ENCODE measurements around the gene WAPL. TPM values are rescaled to one million over a fixed set of nuclear protein-coding genes. Genes with fewer than 3 reads are reported as not detected.

The WAPL gene
- polyA plus RNA-seq, 3 donors, result 17.8 to 26.5 (median 18.3) TPM

GRCh38 chr10:86411852-86412560 is 109.6 kb downstream of the WAPL start:
- Mint-ChIP-seq H3K27ac (no peak overlapping the region), H3K9me3 (peaks cover 0 to 7% (median 5%) of the 10 kb centered on the region in 7 donors), H3K4me3 (no peak overlapping the region), H3K27me3 (ENCODE audit: low read depth in 3 of 3) (peaks cover 0 to 6% (median 3%) of the 10 kb centered on the region in 3 donors), H3K4me1 (peaks cover 29% of the 10 kb centered on the region), H3K36me3 (no peaks in the 10 kb centered on the region)
- no peak overlapping the region for H3K4me3 ChIP-seq (replicated peaks in 1 of 3; ENCODE audit: low read depth in 2 of 3, low read length in 3 of 3)
- intact Hi-C loops (cut with micrococcal nuclease), result no loop called here
- H4K20me1 ChIP-seq (ENCODE audit: insufficient read depth, low read length), result no peaks in the 10 kb centered on the region
- H3K4me1 ChIP-seq (ENCODE audit: control insufficient read depth in 1 of 2, insufficient read depth in 2 of 2, low read length in 2 of 2), result peaks cover 17 to 21% of the 10 kb centered on the region in 2 donors
- H3K4me2 ChIP-seq (replicated peaks; ENCODE audit: extremely low read depth, low read length, poor library complexity, severe bottlenecking), result peak overlapping the region; percentile 10
- H3K79me2 ChIP-seq (ENCODE audit: insufficient read depth, low read length), result no peaks in the 10 kb centered on the region
- no peaks in the 10 kb centered on the region for H3K9me3 ChIP-seq (replicated peaks in 1 of 2; ENCODE audit: control insufficient read depth in 1 of 2, insufficient read depth in 1 of 2, low read length in 2 of 2)
- TF ChIP-seq CTCF (IDR thresholded peaks at IDR 0.05), result no peak
- 51% methylated on average over 4 of the region's 6 CpGs for WGBS (ENCODE audit: insufficient coverage)
- H2AFZ ChIP-seq (ENCODE audit: insufficient read depth, low read depth, low read length, poor library complexity, severe bottlenecking), result peak overlapping the region; percentile 41
- no peak for DNase-seq
- H3K9ac ChIP-seq (ENCODE audit: insufficient read depth, low read length, poor library complexity, severe bottlenecking), result no peak overlapping the region
- no peak overlapping the region for H3K27ac ChIP-seq (ENCODE audit: low read depth in 1 of 2, low read length in 2 of 2)
- H3K36me3 ChIP-seq (replicated peaks in 1 of 2; ENCODE audit: control insufficient read depth in 1 of 2, insufficient read depth in 2 of 2, low read length in 2 of 2), result no peaks in the 10 kb centered on the region
- no peaks in the 10 kb centered on the region for H3K27me3 ChIP-seq (ENCODE audit: control insufficient read depth in 2 of 2, insufficient read depth in 2 of 2, low read length in 2 of 2)

- Mint-ChIP-seq H3K27me3 (ENCODE audit: low read depth in 3 of 3) (peaks cover 0 to 6% (median 3%) of the 10 kb centered on the region in 3 donors), H3K36me3 (no peaks in the 10 kb centered on the region), H3K27ac (no peak overlapping the region), H3K4me1 (peaks cover 29% of the 10 kb centered on the region), H3K4me3 (peak overlapping the region; percentile 60 to 68), H3K9me3 (peaks cover 0 to 7% (median 5%) of the 10 kb centered on the region in 7 donors)
- H3K79me2 ChIP-seq (ENCODE audit: insufficient read depth, low read length), result no peaks in the 10 kb centered on the region
- H3K9me3 ChIP-seq (replicated peaks in 1 of 2; ENCODE audit: control insufficient read depth in 1 of 2, insufficient read depth in 1 of 2, low read length in 2 of 2), result no peaks in the 10 kb centered on the region
- TF ChIP-seq CTCF (IDR thresholded peaks at IDR 0.05), result no peak
- H3K9ac ChIP-seq (ENCODE audit: insufficient read depth, low read length, poor library complexity, severe bottlenecking), result no peak overlapping the region
- no peak overlapping the region for H3K4me3 ChIP-seq (replicated peaks in 1 of 3; ENCODE audit: low read depth in 2 of 3, low read length in 3 of 3)
- H3K4me1 ChIP-seq (ENCODE audit: control insufficient read depth in 1 of 2, insufficient read depth in 2 of 2, low read length in 2 of 2), result peaks cover 17 to 21% of the 10 kb centered on the region in 2 donors
- peak overlapping the region; percentile 10 for H3K4me2 ChIP-seq (replicated peaks; ENCODE audit: extremely low read depth, low read length, poor library complexity, severe bottlenecking)
- peak overlapping the region; percentile 41 for H2AFZ ChIP-seq (ENCODE audit: insufficient read depth, low read depth, low read length, poor library complexity, severe bottlenecking)
- intact Hi-C loops (cut with micrococcal nuclease), result no loop called here
- H3K27ac ChIP-seq (ENCODE audit: low read depth in 1 of 2, low read length in 2 of 2), result no peak overlapping the region
- no peaks in the 10 kb centered on the region for H4K20me1 ChIP-seq (ENCODE audit: insufficient read depth, low read length)
- no peak for DNase-seq
- H3K27me3 ChIP-seq (ENCODE audit: control insufficient read depth in 2 of 2, insufficient read depth in 2 of 2, low read length in 2 of 2), result no peaks in the 10 kb centered on the region
- 0% methylated on average over 5 of the region's 7 CpGs for WGBS (ENCODE audit: insufficient coverage)
- no peaks in the 10 kb centered on the region for H3K36me3 ChIP-seq (replicated peaks in 1 of 2; ENCODE audit: control insufficient read depth in 1 of 2, insufficient read depth in 2 of 2, low read length in 2 of 2)
Observed at GRCh38 chr10:86411281-86411841, 110.2 kb downstream of the WAPL start.

Measured in CD14-positive monocyte (primary cell).